DND-41 (cell line): Measurements from ENCODE around the gene OXT.

Source experiments
- EZH2 ChIP-seq: IDR thresholded peaks from 3 replicates; pipeline ENCODE4 v1.6.1; 2012; ENCODE audit warnings: borderline replicate concordance, low read depth, mild to moderate bottlenecking, moderate library complexity, low read length, inconsistent platforms; ENCODE audit not compliant: severe bottlenecking
- TF ChIP-seq, protein P1 (sequence below): IDR thresholded peaks from 2 replicates; pipeline ENCODE4 v1.5.1; 2012; ENCODE audit warnings: borderline replicate concordance, low read length, moderate library complexity, mild to moderate bottlenecking; ENCODE audit not compliant: poor library complexity, severe bottlenecking; ENCODE audit errors: extremely low read depth

DNA sequence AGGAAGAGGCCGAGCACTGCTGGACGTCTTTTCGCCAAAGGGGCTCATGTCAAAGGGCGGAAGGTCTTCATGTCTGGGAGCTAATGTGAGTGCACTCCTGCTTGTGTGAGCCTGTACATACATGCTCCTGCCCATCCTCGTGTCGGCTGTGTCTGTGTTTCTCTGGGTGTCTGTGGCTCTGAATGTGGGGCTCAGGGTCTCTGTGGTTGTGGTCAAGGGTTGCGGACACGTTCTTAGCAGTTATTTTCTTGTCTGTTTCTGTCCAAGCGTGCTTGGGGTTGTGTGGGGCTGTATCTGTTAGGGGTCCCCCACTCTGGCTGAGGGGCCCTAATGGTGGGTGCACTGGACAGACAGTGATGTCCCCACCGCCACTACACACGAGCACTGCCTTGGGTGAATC is 10.2 kb downstream of the OXT start:
- TF ChIP-seq, protein P1, sequence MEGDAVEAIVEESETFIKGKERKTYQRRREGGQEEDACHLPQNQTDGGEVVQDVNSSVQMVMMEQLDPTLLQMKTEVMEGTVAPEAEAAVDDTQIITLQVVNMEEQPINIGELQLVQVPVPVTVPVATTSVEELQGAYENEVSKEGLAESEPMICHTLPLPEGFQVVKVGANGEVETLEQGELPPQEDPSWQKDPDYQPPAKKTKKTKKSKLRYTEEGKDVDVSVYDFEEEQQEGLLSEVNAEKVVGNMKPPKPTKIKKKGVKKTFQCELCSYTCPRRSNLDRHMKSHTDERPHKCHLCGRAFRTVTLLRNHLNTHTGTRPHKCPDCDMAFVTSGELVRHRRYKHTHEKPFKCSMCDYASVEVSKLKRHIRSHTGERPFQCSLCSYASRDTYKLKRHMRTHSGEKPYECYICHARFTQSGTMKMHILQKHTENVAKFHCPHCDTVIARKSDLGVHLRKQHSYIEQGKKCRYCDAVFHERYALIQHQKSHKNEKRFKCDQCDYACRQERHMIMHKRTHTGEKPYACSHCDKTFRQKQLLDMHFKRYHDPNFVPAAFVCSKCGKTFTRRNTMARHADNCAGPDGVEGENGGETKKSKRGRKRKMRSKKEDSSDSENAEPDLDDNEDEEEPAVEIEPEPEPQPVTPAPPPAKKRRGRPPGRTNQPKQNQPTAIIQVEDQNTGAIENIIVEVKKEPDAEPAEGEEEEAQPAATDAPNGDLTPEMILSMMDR = no peak
- TF ChIP-seq EZH2 = no peak
